HT-29 (cell line): ENCODE results near the gene SLC6A17. TPM values are rescaled to one million over a fixed set of nuclear protein-coding genes. Genes with fewer than 3 reads are reported as not detected.

Experiments
- DNase-seq: peaks from one replicate; pipeline ENCODE4 v3.0.0-alpha.2; 2015; ENCODE audit warnings: low spot score
- total RNA-seq: library from RNA; depleted of rRNA; stranded (reverse); fragments of >200 nt; shearing (Covaris generic); gene quantifications from 2 replicates; pipeline ENCODE4 v1.2.3, GENCODE V29; 2014

Gene SLC6A17
- total RNA-seq, 1 experiment from 2014 or later: not detected

DNA sequence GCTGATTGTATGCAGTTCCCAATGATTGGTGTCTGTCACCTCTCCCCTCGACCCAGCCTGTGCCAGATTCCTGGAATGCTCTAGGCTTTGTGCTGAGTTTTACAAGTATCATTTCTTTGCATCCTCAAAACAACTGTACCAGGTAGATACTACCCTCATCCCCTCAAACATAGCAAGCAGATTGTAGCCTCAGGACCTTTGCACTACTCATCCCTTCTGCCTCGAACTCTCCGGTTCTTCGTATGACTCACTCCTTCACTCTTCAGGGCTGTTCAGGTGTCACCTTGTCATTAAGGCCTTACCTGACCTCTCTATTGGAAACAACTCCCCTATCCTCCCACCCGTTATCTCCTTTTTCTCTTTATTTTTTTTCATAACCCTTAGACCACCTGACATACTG lies 67.8 kb downstream of the SLC6A17 start:
- DNase-seq: no peak

DNA sequence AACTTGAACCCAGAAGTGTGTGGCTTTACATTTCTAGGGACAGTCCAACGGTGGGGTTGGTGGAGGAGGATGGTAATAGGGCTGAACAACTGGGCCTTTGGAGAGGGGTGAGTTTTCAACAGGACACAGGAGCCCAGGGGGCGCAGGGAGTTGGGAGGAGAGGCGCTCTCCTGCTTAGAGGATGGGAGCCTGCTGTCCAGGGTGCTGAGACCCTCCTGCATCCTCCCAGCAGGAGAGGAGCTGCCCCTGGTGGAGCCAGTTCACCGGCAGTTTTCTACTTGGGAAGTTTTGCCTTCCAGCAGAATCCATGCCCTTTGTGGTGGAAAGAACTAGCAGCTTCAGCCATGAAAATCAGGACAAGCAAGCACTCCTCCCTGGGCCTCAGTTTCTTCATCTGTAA lies 68.4 kb downstream of the SLC6A17 start:
- no peak for DNase-seq

GRCh38 chr1:110220324-110220723 lies 70.0 kb downstream of the SLC6A17 start:
- DNase-seq: no peak

DNA sequence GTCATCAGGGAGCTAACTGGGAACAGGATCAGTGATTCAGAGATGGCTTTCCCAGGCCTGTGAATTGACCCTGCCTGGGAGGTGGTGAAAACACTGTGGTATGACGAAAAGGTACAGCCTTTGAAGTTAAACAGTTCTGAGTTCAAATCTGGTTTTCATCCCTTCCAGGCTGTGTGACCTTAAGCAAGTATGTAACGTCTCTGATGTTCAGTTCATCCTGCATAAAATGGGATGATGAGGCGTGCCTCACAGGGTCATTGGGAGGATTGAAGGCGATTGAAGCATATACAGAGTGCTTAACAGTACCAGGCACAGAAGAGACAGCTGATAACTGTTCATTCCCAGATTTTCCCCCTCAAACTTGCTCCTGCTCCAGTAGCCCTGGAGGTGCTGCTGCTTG lies 70.8 kb downstream of the SLC6A17 start:
- DNase-seq: no peak

GRCh38 chr1:110223127-110223526 lies 72.8 kb downstream of the SLC6A17 start:
- DNase-seq: no peak

- no peak for DNase-seq
Measured at GRCh38 chr1:110223581-110223980, 73.3 kb downstream of the SLC6A17 start.

DNA sequence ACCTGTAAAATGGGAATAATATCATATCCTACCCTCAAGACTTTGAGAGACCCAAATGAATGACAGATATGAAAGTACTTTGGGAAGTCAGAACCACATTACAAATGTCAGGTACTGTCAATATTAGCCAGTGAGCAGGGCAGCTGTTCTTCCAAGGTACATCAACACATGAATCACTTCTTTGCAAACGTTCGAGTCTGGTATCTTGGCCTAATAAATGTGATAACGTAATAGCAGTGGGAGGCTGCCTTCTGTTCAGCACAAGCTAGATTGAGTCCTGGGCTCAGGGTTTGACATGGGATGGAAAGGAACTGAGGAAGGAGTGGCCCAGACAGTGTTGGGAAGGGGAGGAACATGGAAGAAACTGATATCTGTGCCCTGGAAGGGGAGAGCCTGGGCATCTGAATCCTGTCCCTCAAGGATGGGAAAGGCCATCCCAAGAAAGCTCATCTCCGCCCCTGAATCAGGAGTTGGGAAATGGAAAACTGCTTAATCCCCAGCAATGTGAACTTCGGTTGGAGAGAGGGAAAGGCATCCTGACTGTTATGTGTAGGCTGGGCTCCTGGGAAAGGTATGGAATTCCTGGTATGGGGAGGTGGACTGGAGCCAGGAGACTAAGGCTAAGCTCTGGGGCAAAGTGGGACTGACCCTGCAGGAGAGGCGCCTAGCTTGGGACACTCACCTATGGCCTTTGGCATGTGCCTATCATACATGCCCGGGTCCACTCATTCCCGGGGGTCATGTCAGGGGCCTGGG lies 74.1 kb downstream of the SLC6A17 start:
- no peak for DNase-seq

DNA sequence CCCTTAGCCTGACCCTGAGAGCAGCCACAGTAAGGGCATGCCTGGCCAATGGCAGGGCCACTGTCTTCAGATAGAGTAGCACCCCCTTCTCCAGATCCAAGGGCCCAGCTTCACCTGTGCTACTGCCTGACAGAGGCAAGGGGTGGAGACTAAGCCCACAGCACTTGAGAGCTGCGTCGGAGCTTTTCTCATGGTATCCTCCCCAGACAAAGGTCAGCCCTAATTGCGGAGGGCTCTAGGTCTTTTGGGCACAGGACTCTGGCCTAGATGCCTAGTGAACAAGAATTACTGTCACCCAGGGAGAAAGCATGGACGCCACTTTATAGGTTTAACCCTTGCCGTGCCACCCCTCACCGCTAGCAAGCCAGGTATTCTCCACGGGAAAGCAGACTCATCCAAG lies 74.9 kb downstream of the SLC6A17 start:
- no peak for DNase-seq

GRCh38 chr1:110225756-110226404 lies 75.6 kb downstream of the SLC6A17 start:
- DNase-seq: no peak

DNA sequence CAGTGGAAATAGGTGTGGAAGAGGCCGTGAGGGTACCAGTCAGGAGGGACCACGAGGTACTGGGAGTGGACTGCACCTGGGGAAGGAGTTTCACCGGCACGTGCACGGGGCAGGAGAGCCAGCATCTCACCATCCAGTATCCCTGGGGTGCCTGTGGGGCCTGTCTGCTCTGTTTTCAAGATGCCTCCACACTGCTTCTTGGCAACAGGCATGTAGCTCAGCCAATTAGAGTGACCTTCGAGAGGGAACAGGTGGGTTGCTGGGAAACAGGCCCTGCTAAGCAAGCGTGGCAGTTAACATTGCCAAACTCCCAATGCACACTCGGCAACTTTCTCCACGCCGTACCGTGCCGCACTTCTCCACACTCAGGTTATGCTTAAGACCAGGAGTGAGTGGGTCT lies 77.5 kb downstream of the SLC6A17 start:
- no peak for DNase-seq

GRCh38 chr1:110228381-110228780 lies 78.1 kb downstream of the SLC6A17 start:
- DNase-seq: no peak

GRCh38 chr1:110228869-110229268 lies 78.6 kb downstream of the SLC6A17 start:
- DNase-seq: no peak

GRCh38 chr1:110229348-110230001 lies 79.2 kb downstream of the SLC6A17 start:
- no peak for DNase-seq

GRCh38 chr1:110230381-110231199 lies 80.3 kb downstream of the SLC6A17 start:
- DNase-seq: no peak

DNA sequence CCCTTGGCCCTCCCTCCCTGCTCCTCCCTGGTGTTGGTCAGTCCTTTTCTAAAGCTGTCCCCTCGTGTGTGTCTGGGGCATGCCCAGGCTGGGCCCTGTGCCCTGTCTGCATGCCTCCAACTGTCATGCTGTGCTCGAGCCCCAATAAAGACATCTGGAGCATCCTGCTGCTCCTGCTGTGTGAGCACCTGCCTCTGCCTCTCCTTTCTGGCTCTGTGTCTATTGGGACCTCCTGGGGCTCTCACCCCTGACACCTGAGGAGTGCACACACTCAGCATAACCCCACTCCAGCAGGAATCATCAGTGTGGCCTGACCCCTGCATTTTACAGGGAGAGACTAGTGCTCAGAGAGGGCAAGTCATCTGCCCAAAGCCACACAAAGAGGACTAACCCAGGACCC lies 83.6 kb downstream of the SLC6A17 start:
- DNase-seq: no peak

GRCh38 chr1:110234691-110235090 lies 84.4 kb downstream of the SLC6A17 start:
- no peak for DNase-seq

GRCh38 chr1:110235181-110235833 lies 85.0 kb downstream of the SLC6A17 start:
- no peak for DNase-seq

GRCh38 chr1:110235834-110236682 lies 85.8 kb downstream of the SLC6A17 start:
- no peak for DNase-seq

GRCh38 chr1:110237386-110238152 lies 87.3 kb downstream of the SLC6A17 start:
- no peak for DNase-seq
